ENCODE results near the gene CFAP54. TPM values are rescaled to one million over a fixed set of nuclear protein-coding genes. Genes with fewer than 3 reads are reported as not detected.

Gene CFAP54
- total and polyA plus RNA-seq, 2 donors (not counting 1 experiment from before 2014, with no cell fraction given), result 0.93 to 7.1 TPM

DNA sequence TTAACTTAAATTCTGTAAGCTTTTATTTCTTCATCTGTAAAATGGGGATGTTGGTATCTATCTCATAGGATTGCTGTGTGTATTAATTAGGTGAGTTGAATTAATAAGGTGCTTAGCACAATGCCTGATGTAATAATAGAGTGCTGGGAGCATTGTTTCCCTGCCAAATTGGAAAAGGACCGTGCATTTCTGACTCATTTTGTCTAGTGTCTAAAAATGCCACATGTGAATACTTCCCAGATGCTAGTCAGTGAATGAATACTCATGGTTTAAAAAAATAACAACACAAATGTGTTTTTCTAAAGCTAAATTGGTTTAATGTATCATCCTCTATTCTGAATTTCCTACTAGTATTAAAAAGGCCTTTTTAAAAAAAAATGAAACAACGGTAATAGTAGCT lies 372.3 kb downstream of the CFAP54 start:
- H3K9ac ChIP-seq (ENCODE audit: insufficient read depth, low read length), result no peak overlapping the region
- no peak overlapping the region for H3K4me2 ChIP-seq (ENCODE audit: extremely low read depth, insufficient read depth, low read length)
- H3K9me3 ChIP-seq (ENCODE audit: control insufficient read depth, insufficient read depth, low read depth, low read length), result no peaks in the 10 kb centered on the region
- no peak overlapping the region for H3K27ac ChIP-seq (ENCODE audit: insufficient read depth, low read length)
- H2AFZ ChIP-seq (ENCODE audit: low read length), result no peak overlapping the region
- H3K4me1 ChIP-seq (ENCODE audit: control insufficient read depth, extremely low read depth, insufficient read depth, low read length), result no peaks in the 10 kb centered on the region
- TF ChIP-seq, protein P1, sequence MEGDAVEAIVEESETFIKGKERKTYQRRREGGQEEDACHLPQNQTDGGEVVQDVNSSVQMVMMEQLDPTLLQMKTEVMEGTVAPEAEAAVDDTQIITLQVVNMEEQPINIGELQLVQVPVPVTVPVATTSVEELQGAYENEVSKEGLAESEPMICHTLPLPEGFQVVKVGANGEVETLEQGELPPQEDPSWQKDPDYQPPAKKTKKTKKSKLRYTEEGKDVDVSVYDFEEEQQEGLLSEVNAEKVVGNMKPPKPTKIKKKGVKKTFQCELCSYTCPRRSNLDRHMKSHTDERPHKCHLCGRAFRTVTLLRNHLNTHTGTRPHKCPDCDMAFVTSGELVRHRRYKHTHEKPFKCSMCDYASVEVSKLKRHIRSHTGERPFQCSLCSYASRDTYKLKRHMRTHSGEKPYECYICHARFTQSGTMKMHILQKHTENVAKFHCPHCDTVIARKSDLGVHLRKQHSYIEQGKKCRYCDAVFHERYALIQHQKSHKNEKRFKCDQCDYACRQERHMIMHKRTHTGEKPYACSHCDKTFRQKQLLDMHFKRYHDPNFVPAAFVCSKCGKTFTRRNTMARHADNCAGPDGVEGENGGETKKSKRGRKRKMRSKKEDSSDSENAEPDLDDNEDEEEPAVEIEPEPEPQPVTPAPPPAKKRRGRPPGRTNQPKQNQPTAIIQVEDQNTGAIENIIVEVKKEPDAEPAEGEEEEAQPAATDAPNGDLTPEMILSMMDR (conservative IDR thresholded peaks at IDR 0.05 in 1 of 2, IDR thresholded peaks at IDR 0.05 in 1 of 2; ENCODE audit: low read depth in 1 of 2, low read length in 2 of 2), result no peak
- no peak for TF ChIP-seq EZH2 (IDR thresholded peaks at IDR 0.05; ENCODE audit: low read length, missing control alignments)
- no peaks in the 10 kb centered on the region for H3K36me3 ChIP-seq (ENCODE audit: control insufficient read depth, insufficient read depth, low read length)
- DNase-seq (ENCODE audit: low read depth in 2 of 2), result peak in 1 of 2 donors; percentile 72
- H3K4me3 ChIP-seq (replicated peaks in 1 of 4; ENCODE audit: control extremely low read depth in 1 of 4, insufficient read depth in 1 of 4, low read depth in 3 of 4, low read length in 4 of 4), result no peak overlapping the region
- no peaks in the 10 kb centered on the region for H3K79me2 ChIP-seq (ENCODE audit: control insufficient read depth, insufficient read depth, low read length)
- H3K27me3 ChIP-seq (ENCODE audit: control insufficient read depth, insufficient read depth, low read length), result no peaks in the 10 kb centered on the region
- H4K20me1 ChIP-seq (ENCODE audit: control insufficient read depth, extremely low read depth, insufficient read depth, low read length), result no peaks in the 10 kb centered on the region

DNA sequence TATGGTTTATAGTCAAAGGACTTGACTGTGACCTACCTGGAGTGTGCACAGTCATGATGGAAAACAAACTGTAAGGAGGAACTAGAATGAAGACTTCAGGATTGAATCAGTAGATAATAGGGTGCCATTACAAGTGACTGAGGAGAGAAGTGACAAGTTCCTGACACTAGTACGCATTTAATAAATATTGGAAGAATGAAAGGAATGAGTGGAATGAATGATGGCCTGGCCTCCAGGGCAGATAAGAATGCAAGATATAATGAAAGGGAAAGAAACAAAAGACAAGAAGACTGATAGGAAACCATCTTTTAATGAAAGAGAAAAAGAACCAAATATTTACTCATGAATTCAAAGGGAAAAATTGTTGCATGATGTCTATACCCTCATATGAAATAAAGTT lies 372.9 kb downstream of the CFAP54 start:
- no peak for DNase-seq (ENCODE audit: low read depth in 2 of 2)
- Histone ChIP-seq H3K4me2 (ENCODE audit: extremely low read depth, insufficient read depth, low read length) (no peak overlapping the region), H3K4me1 (ENCODE audit: control insufficient read depth, extremely low read depth, insufficient read depth, low read length) (no peaks in the 10 kb centered on the region), H3K79me2 (ENCODE audit: control insufficient read depth, insufficient read depth, low read length) (no peaks in the 10 kb centered on the region), H3K4me3 (replicated peaks in 1 of 4; ENCODE audit: control extremely low read depth in 1 of 4, insufficient read depth in 1 of 4, low read depth in 3 of 4, low read length in 4 of 4) (no peak overlapping the region), H3K9ac (ENCODE audit: insufficient read depth, low read length) (no peak overlapping the region), H3K36me3 (ENCODE audit: control insufficient read depth, insufficient read depth, low read length) (no peaks in the 10 kb centered on the region), H3K27me3 (ENCODE audit: control insufficient read depth, insufficient read depth, low read length) (no peaks in the 10 kb centered on the region), H2AFZ (ENCODE audit: low read length) (no peak overlapping the region), H3K9me3 (ENCODE audit: control insufficient read depth, insufficient read depth, low read depth, low read length) (no peaks in the 10 kb centered on the region), H4K20me1 (ENCODE audit: control insufficient read depth, extremely low read depth, insufficient read depth, low read length) (no peaks in the 10 kb centered on the region), H3K27ac (ENCODE audit: insufficient read depth, low read length) (no peak overlapping the region)
- TF ChIP-seq EZH2 (IDR thresholded peaks at IDR 0.05; ENCODE audit: low read length, missing control alignments), result no peak
- TF ChIP-seq, protein P1 (conservative IDR thresholded peaks at IDR 0.05 in 1 of 2, IDR thresholded peaks at IDR 0.05 in 1 of 2; ENCODE audit: low read depth in 1 of 2, low read length in 2 of 2), result no peak

DNA sequence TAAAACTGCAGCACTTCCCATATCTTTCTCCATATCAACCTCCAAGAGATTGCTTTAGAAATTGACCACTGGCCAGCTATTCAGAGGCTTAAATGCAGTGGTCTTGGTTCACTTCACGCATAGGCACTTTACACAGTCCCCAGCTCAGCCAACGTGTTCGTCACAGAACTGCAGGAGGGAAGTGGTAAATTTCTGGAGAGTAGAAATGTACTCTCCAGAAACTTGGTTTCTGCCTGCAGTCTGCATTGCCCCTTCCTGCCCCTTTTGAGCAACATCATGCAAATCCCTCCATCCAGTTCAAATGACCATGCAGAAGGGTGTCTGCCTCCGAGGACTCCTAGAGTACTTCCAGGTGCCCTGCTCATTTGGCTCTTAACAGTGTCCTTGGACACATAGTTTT lies 375.0 kb downstream of the CFAP54 start:
- TF ChIP-seq EZH2 (IDR thresholded peaks at IDR 0.05; ENCODE audit: low read length, missing control alignments), result no peak
- TF ChIP-seq, protein P1 (conservative IDR thresholded peaks at IDR 0.05 in 1 of 2, IDR thresholded peaks at IDR 0.05 in 1 of 2; ENCODE audit: low read depth in 1 of 2, low read length in 2 of 2), result no peak
- no peaks in the 10 kb centered on the region for H3K9me3 ChIP-seq (ENCODE audit: control insufficient read depth, insufficient read depth, low read depth, low read length)
- no peaks in the 10 kb centered on the region for H3K27me3 ChIP-seq (ENCODE audit: control insufficient read depth, insufficient read depth, low read length)
- H3K4me1 ChIP-seq (ENCODE audit: control insufficient read depth, extremely low read depth, insufficient read depth, low read length), result no peaks in the 10 kb centered on the region
- no peaks in the 10 kb centered on the region for H3K79me2 ChIP-seq (ENCODE audit: control insufficient read depth, insufficient read depth, low read length)
- H3K4me3 ChIP-seq (replicated peaks in 1 of 4; ENCODE audit: control extremely low read depth in 1 of 4, insufficient read depth in 1 of 4, low read depth in 3 of 4, low read length in 4 of 4), result no peak overlapping the region
- no peaks in the 10 kb centered on the region for H3K36me3 ChIP-seq (ENCODE audit: control insufficient read depth, insufficient read depth, low read length)
- H3K27ac ChIP-seq (ENCODE audit: insufficient read depth, low read length), result no peak overlapping the region
- no peaks in the 10 kb centered on the region for H4K20me1 ChIP-seq (ENCODE audit: control insufficient read depth, extremely low read depth, insufficient read depth, low read length)
- H3K4me2 ChIP-seq (ENCODE audit: extremely low read depth, insufficient read depth, low read length), result no peak overlapping the region
- H2AFZ ChIP-seq (ENCODE audit: low read length), result no peak overlapping the region
- no peak for DNase-seq (ENCODE audit: low read depth in 2 of 2)
- H3K9ac ChIP-seq (ENCODE audit: insufficient read depth, low read length), result no peak overlapping the region

All from fibroblast of lung (primary cell).